ENCODE measurements around the gene RPS6KB2. TPM values are rescaled to one million over a fixed set of nuclear protein-coding genes. Genes with fewer than 3 reads are reported as not detected.

The RPS6KB2 gene
- total and polyA plus RNA-seq, 9 of the 15 experiments (the other 6 are each of a cell fraction or from before 2014, with no cell fraction given), result 0.42 to 122 (median 82.6) TPM

- TF ChIP-seq, protein P1, sequence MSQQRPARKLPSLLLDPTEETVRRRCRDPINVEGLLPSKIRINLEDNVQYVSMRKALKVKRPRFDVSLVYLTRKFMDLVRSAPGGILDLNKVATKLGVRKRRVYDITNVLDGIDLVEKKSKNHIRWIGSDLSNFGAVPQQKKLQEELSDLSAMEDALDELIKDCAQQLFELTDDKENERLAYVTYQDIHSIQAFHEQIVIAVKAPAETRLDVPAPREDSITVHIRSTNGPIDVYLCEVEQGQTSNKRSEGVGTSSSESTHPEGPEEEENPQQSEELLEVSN (IDR thresholded peaks at IDR 0.05; ENCODE audit: borderline replicate concordance in 1 of 2, extremely low read depth in 1 of 2, insufficient read depth in 1 of 2, insufficient read length in 1 of 2, low read depth in 1 of 2, low read length in 1 of 2, poor library complexity in 1 of 2, severe bottlenecking in 1 of 2), result peak in 1 of 2 experiments; percentile 4
- TF ChIP-seq CTCFL (IDR thresholded peaks at IDR 0.05; ENCODE audit: borderline replicate concordance, insufficient read depth, low read depth, low read length, poor library complexity, severe bottlenecking), result peak; percentile 1
- TF ChIP-seq, protein P2, sequence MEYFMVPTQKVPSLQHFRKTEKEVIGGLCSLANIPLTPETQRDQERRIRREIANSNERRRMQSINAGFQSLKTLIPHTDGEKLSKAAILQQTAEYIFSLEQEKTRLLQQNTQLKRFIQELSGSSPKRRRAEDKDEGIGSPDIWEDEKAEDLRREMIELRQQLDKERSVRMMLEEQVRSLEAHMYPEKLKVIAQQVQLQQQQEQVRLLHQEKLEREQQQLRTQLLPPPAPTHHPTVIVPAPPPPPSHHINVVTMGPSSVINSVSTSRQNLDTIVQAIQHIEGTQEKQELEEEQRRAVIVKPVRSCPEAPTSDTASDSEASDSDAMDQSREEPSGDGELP (CRISPR knock-in tag; IDR thresholded peaks at IDR 0.05; ENCODE audit: borderline replicate concordance), result peak; percentile 94
- no peak for TF ChIP-seq RBM15 (IDR thresholded peaks at IDR 0.05; ENCODE audit: insufficient read depth, low read length)
- TF ChIP-seq, protein P3, sequence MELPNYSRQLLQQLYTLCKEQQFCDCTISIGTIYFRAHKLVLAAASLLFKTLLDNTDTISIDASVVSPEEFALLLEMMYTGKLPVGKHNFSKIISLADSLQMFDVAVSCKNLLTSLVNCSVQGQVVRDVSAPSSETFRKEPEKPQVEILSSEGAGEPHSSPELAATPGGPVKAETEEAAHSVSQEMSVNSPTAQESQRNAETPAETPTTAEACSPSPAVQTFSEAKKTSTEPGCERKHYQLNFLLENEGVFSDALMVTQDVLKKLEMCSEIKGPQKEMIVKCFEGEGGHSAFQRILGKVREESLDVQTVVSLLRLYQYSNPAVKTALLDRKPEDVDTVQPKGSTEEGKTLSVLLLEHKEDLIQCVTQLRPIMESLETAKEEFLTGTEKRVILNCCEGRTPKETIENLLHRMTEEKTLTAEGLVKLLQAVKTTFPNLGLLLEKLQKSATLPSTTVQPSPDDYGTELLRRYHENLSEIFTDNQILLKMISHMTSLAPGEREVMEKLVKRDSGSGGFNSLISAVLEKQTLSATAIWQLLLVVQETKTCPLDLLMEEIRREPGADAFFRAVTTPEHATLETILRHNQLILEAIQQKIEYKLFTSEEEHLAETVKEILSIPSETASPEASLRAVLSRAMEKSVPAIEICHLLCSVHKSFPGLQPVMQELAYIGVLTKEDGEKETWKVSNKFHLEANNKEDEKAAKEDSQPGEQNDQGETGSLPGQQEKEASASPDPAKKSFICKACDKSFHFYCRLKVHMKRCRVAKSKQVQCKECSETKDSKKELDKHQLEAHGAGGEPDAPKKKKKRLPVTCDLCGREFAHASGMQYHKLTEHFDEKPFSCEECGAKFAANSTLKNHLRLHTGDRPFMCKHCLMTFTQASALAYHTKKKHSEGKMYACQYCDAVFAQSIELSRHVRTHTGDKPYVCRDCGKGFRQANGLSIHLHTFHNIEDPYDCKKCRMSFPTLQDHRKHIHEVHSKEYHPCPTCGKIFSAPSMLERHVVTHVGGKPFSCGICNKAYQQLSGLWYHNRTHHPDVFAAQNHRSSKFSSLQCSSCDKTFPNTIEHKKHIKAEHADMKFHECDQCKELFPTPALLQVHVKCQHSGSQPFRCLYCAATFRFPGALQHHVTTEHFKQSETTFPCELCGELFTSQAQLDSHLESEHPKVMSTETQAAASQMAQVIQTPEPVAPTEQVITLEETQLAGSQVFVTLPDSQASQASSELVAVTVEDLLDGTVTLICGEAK (IDR thresholded peaks at IDR 0.05), result peak; percentile 70
- TF ChIP-seq, protein P3 (CRISPR knock-in tag; IDR thresholded peaks at IDR 0.05), result no peak
- TF ChIP-seq CCNT2 (IDR thresholded peaks at IDR 0.05; ENCODE audit: borderline replicate concordance, extremely low read depth, insufficient read length, low read depth, low read length), result peak; percentile 65
- no peak for TF ChIP-seq ARID3B (CRISPR knock-in tag; IDR thresholded peaks at IDR 0.05; ENCODE audit: borderline replicate concordance)
These were observed at the start of gene RPS6KB2 (continued) for GRCh38 chr11:67428052-67429001.

Data from K562 (cell line).